Esophagus mucosa (tissue), 1 donor: ENCODE measurements around the gene MYO18A. TPM values are rescaled to one million over a fixed set of nuclear protein-coding genes. Genes with fewer than 3 reads are reported as not detected.

Experiments
- ATAC-seq: fragments of 200-7000 bp; cut with Tn5 transposase; one replicate; pipeline ENCODE4 v1.9.1; 2020
- total RNA-seq: library from RNA; stranded (reverse); gene quantifications from one replicate; pipeline ENCODE4 v1.2.4, GENCODE V29; 2023
- donor health status: DM: yes; HTN: yes; CAD: no.

The MYO18A gene
- total RNA-seq, 1 donor from 2014 or later = 51.7 TPM

DNA sequence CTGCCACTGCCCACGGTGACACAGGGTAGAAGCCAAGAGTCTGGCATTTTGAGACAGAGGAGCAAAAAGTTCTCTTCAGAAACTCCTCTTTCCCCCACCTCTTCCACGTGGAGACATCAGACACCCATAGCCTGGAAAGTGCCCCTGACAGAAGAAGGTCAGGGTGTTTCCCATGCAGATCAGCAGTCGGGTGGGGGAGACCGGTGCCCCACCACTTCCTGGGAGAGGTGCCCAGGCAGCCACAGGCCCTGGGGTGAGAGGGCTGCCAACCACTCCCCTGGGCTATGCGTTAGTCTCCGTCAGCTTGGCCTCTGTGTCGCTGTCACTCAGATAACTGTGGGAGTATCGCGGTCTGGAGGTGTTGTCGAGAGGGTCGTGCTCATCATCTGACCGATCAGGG lies 105.7 kb downstream of the MYO18A start:
- no peak for ATAC-seq

- ATAC-seq = no peak
These were observed 106.7 kb downstream of the MYO18A start for GRCh38 chr17:29073520-29073919.

GRCh38 chr17:29073045-29073444 lies 107.2 kb downstream of the MYO18A start:
- ATAC-seq = no peak

- no peak for ATAC-seq
These were observed 108.9 kb downstream of the MYO18A start for GRCh38 chr17:29071303-29071702.

DNA sequence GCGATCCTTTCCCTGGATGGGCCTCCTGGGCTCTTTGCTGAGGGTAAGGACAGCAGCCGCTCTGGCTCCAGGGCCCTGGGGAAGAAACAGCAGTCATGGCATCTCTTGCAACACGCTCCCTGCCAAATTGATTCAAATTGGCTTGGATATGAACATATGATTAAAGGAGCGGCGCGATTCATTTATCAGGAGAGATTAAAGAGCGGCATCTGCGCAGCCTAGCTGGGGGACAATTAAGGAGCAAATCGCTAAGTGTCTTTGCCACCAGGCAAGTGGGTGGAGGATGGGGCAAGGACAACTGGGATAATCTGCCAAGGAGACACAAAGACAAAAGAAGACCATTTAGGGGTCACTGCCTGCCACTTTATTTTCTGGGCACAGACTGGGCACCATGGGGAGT lies 109.4 kb downstream of the MYO18A start:
- ATAC-seq = no peak

DNA sequence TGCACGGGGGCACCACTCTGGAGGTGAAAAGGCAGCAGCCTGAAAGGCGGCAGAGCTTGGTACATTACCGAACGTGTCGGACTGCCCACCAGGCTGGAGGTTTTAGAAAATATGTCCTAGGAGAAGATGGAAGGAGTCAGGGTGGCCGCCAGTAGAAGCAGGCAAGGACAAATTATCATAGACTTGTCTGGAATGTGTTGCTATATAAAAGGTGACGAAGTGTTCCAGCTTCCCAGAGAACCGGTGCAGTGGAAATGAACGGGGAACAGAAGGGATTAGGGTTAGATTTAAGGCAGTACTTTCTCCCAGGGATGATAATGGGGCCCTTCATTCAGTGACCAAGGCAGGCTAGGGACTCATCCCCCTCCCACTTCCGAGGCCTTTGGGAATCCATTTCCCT lies 109.9 kb downstream of the MYO18A start:
- no peak for ATAC-seq

GRCh38 chr17:29069526-29070041 lies 110.6 kb downstream of the MYO18A start:
- peak; percentile 76 for ATAC-seq

DNA sequence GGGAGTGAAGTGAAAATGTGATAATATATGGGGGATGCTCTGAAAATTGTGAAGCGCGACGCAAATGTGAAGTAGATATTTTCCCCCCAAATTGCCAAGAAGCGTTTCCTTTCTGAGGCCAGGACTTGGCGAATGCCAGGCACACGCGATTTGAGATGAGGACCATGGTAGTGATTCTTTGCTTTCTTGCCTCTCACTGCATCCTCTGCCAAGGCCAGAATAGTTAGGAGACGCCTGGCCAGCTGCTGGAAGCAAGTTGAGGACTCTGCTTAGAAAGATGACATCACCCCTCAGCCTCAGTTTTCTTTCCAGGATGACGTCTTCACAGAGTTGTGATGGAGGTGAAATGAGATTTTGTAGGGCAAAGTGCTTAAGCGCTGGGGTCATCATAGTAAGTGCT lies 111.4 kb downstream of the MYO18A start:
- ATAC-seq = no peak

GRCh38 chr17:29066606-29067005 lies 113.6 kb downstream of the MYO18A start:
- no peak for ATAC-seq

DNA sequence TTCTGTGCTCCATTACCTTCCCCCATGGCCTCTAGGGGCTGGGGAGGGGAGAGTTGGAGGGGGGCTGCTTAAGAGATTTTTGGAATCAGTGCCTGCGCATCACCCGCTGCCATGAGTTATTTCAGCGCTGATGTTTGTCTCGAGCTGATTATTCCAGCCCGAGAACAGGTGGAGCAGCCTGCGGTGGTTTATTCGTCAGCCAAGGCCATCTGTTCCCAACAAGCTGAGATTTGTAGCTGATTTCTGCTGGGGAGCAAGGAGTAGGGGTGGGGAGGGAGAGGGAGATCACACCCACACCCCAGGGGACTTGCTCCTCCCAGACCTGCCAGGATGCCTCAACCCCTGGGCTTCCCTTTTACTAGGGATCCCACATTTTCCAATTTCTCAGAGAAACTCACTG lies 114.2 kb downstream of the MYO18A start:
- ATAC-seq = no peak

GRCh38 chr17:29063992-29064391 lies 116.2 kb downstream of the MYO18A start:
- ATAC-seq = no peak

DNA sequence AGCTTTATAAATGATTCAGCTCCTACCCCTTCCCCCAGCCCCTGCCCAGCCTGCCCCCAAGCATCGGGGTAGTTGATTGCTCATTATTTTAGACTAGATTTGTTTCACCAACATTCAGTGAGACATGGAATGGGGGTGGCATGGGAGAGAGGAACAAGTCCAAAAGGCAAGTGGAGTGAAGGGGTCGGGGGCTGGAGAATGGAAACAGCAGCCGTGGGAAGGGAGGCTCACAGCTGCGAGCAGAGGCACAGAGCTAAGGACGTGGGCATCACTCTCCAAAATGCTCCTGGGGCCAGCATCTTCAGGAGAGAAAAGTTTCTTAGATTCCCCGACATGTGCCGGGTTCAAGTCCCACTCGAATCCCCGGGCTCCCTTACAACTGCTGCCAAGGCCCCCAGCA lies 118.0 kb downstream of the MYO18A start:
- no peak for ATAC-seq

DNA sequence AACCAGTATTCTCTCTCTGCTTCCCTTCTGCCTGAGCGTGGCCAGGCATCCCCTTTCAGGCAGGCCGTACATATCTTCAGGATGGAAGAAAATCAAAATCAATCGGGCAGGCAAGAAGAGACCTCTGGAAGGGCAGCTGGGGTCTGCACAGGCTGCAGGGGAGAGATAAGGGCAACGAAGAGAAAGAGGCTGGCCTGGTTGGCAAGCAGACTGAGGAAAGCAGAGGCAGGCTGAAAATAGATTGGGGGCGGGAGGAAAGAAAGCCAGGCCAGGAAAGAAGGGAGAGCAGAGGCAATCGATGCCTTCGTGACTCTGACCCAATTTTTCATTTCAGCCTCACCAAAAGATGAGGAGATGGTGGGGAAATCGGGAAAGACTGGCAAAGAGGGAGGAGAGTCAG lies 119.2 kb downstream of the MYO18A start:
- no peak for ATAC-seq

- ATAC-seq = peak; percentile 20
These were observed 119.7 kb downstream of the MYO18A start for GRCh38 chr17:29060475-29060874.

DNA sequence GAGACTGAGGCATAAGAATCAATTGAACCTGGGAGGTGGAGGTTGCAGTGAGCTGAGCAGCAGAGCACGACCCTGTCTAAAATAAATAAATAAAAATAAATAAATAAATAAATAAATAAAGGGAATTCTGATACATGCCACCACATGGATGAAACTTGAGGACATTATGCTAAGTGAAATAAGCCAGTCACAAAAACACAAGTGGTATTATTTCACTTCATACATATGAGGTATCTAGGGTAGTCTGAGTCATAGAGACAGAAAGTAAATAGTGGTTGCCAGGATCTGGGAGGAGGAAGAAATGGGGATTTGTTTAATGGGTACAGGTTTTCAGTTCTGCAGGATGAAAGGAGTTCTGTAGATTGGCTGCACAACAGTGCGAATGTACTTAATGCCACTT lies 120.9 kb downstream of the MYO18A start:
- ATAC-seq = peak; percentile 49

- no peak for ATAC-seq
These were observed 121.8 kb downstream of the MYO18A start for GRCh38 chr17:29058391-29058790.

GRCh38 chr17:29057361-29057760 lies 122.8 kb downstream of the MYO18A start:
- no peak for ATAC-seq

GRCh38 chr17:29054835-29055234 lies 125.4 kb downstream of the MYO18A start:
- no peak for ATAC-seq

- ATAC-seq = no peak
These were observed 128.5 kb downstream of the MYO18A start for GRCh38 chr17:29051731-29052130.

- no peak for ATAC-seq
These were observed 129.0 kb downstream of the MYO18A start for GRCh38 chr17:29051194-29051593.

DNA sequence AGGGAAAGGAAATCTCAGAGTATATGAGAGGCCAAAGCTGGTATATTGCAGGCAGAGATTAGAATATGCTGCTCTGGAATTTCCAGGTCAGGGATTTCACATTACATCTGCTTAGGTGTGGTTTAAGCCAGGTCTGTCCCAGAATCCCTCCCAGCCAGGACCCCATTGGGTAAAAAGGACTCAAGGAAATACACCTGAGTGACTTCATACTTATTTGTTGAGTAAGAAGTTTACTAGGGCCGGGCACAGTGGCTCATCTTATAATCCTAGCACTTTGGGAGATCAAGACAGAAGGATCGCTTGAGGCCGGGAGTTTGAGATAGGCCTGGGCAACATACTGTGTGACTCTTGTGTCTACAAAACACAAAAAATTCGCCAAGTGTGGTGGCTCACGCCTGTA lies 130.0 kb downstream of the MYO18A start:
- ATAC-seq = no peak

DNA sequence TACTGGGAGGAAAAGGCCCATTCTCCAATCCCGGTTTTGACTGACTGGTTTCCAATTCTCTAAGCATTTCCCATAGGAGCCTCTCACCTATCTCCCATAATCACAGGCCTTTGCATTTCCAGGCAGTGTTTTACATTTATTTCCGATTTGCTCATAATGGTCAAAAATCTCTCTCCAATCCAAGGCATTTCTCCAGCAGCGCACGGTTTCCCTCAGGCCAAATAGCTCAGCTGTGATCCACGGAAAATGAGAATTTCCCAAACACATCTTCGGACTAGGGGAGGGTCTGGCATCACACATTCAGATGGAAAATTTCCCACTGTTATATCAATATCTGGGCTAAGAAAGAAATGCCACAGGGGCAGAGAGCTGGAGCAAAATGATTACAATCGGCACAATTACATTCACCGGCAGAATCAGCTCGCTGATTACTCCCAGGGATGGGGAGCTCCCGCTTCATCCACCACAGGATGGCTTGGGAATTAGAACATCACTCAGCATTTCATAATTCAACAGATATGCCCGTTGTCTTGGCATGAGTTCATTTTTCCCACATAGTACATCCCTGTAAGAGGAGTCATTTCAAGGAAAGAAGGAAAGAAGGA lies 130.6 kb downstream of the MYO18A start:
- no peak for ATAC-seq

GRCh38 chr17:29048440-29049368 lies 131.5 kb downstream of the MYO18A start:
- ATAC-seq = no peak

DNA sequence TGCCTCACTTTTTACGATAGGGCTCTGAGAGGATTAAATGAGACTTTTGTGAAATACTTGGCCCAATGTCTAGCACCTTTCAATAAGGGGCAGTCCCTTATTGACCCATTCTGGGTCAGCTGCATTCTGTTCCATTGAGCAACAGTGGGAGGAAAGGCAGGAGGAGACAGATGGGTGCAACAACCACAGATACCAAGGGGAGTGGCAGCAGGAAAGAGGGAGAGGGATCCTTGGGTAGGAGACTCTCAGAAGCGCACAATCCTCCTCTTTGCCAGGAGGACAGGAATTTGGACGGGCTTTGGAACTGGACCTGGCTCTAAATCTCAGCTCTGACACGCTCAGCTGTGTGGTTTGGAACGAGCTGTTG lies 133.7 kb downstream of the MYO18A start:
- ATAC-seq = no peak
